Loucy (cell line): Measurements from ENCODE around the gene BBS5.

Experiments
- H2AFZ ChIP-seq: fragments of 200-600 bp; sonication (generic); 2 replicates; pipeline ENCODE4 v1.6.0; 2016; ENCODE audit warnings: antibody characterized with exemption, mild to moderate bottlenecking, low read length, moderate library complexity
- H3F3A ChIP-seq: fragments of 200-600 bp; 2 replicates; pipeline ENCODE4 v1.6.0; 2016; ENCODE audit warnings: antibody characterized with exemption, low read depth, mild to moderate bottlenecking
- H3K27me3 ChIP-seq: fragments of 200-600 bp; sonication (generic); 2 replicates; pipeline ENCODE4 v1.6.1; 2014; ENCODE audit warnings: low read length, mild to moderate bottlenecking; ENCODE audit not compliant: insufficient read depth, poor library complexity, severe bottlenecking
- H3K36me3 ChIP-seq: fragments of 200-600 bp; sonication (generic); 2 replicates; pipeline ENCODE4 v1.6.1; 2016; ENCODE audit warnings: low read length; ENCODE audit not compliant: insufficient read depth
- H3K4me1 ChIP-seq: fragments of 200-600 bp; sonication (generic); 2 replicates; pipeline ENCODE4 v1.5.1; 2014; ENCODE audit warnings: low read length, mild to moderate bottlenecking; ENCODE audit not compliant: insufficient read depth, poor library complexity, severe bottlenecking
- H3K4me2 ChIP-seq: fragments of 200-600 bp; sonication (generic); 2 replicates; pipeline ENCODE4 v1.6.0; 2014; ENCODE audit warnings: antibody characterized with exemption, low read length, low read depth, mild to moderate bottlenecking; ENCODE audit not compliant: poor library complexity, severe bottlenecking
- H3K4me3 ChIP-seq: fragments of 200-600 bp; sonication (generic); 2 replicates; pipeline ENCODE4 v1.5.1; 2014; ENCODE audit warnings: low read length, mild to moderate bottlenecking, mixed read lengths; ENCODE audit not compliant: poor library complexity, severe bottlenecking
- H3K79me2 ChIP-seq: fragments of 200-600 bp; sonication (generic); 2 replicates; pipeline ENCODE4 v1.6.1; 2014; ENCODE audit warnings: low read length; ENCODE audit not compliant: insufficient read depth
- H3K9ac ChIP-seq: fragments of 200-600 bp; sonication (generic); 2 replicates; pipeline ENCODE4 v1.6.0; 2014; ENCODE audit warnings: mild to moderate bottlenecking, low read depth, low read length, moderate library complexity; ENCODE audit not compliant: poor library complexity, severe bottlenecking
- H3K9me2 ChIP-seq: fragments of 200-600 bp; sonication (generic); replicated peaks from 2 replicates; pipeline ENCODE4 v1.6.1; 2016; ENCODE audit warnings: low read depth, low read length, mixed read lengths
- H3K9me3 ChIP-seq: fragments of 200-600 bp; sonication (generic); 2 replicates; pipeline ENCODE4 v1.6.1; 2014; ENCODE audit warnings: mild to moderate bottlenecking, antibody characterized with exemption, low read length, low read depth; ENCODE audit not compliant: insufficient read depth
- H4K20me1 ChIP-seq: fragments of 200-600 bp; sonication (generic); 2 replicates; pipeline ENCODE4 v1.6.0; 2014; ENCODE audit warnings: antibody characterized with exemption, low read length, mild to moderate bottlenecking; ENCODE audit not compliant: insufficient read depth, poor library complexity, severe bottlenecking
- CTCF ChIP-seq: fragments of 200-600 bp; sonication (generic); conservative IDR thresholded peaks from 2 replicates; pipeline ENCODE4 v1.5.1; 2014; ENCODE audit warnings: mild to moderate bottlenecking, antibody characterized with exemption, low read length
- EZH2phosphoT487 ChIP-seq: fragments of 200-600 bp; IDR thresholded peaks from 2 replicates; pipeline ENCODE4 v1.6.1; 2018; ENCODE audit warnings: antibody characterized with exemption, mild to moderate bottlenecking, moderate library complexity, borderline replicate concordance

Gene BBS5

DNA sequence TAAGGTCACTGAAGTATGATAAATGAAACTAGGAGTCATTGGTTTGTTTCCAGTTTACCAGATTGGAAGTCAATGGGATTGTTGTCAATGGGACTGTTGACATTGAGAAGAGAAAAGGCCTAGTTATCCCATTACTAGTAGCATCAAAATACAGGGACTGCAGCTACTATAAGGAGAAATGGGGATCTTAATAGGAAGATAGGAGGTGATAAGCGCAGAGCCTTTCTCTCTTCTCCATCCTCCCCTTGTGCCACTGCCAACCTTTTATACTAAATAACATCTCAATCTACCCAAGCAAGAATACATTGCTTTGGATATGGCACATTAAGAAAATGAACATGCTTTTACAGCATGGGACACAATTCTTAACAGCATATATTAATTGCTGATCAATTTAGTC lies 10.5 kb upstream of the BBS5 start:
- H3K36me3 ChIP-seq: no peaks in the 10 kb centered on the region
- no peaks in the 10 kb centered on the region for H3K4me1 ChIP-seq
- H2AFZ ChIP-seq: 0 out of 2 replicates have a peak overlapping the region, but pooled peaks have one; percentile 25
- no peak for TF ChIP-seq CTCF
- no peak for TF ChIP-seq EZH2phosphoT487
- H3K4me3 ChIP-seq: no peak overlapping the region
- peaks cover 6% of the 10 kb centered on the region; the same call in 1 of the 2 replicates for H3F3A ChIP-seq
- H3K9me3 ChIP-seq: no peaks in the 10 kb centered on the region
- no peak overlapping the region for H3K4me2 ChIP-seq
- H3K9me2 ChIP-seq: no peaks in the 10 kb centered on the region
- H3K9ac ChIP-seq: no peak overlapping the region
- H4K20me1 ChIP-seq: no peaks in the 10 kb centered on the region
- H3K27me3 ChIP-seq: no peaks in the 10 kb centered on the region
- no peaks in the 10 kb centered on the region for H3K79me2 ChIP-seq

DNA sequence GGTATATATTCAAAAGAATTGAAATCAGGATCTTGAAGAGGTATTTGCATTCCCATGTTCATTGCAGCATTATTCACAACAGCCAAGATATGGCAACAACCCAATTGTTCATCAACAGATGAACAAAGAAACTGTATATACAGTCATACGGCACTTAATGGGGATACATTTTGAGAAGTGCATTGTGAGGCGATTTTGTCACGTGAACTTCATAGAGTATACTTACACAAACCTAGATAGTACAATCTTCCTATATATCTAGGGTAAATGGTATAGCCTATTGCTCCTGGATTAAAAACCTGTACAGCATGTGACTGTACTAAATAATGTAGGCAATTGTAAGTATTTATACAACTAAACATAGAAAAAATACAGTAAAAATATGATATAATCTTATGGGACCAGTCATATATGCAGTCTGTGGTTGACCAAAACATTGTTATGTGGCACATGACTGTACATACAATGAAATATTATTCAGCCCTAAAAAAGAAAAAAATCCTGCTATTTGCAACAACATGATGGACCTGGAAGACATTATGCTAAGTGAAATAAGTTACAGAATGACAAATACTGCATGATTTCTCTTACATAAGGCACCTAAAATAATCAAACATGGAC lies 9.2 kb upstream of the BBS5 start:
- Histone ChIP-seq H3K79me2 (no peaks in the 10 kb centered on the region), H3K36me3 (no peaks in the 10 kb centered on the region), H3K9me2 (no peaks in the 10 kb centered on the region), H3F3A (no peaks in the 10 kb centered on the region), H4K20me1 (no peaks in the 10 kb centered on the region), H2AFZ (no peak overlapping the region), H3K4me2 (no peak overlapping the region), H3K4me1 (no peaks in the 10 kb centered on the region), H3K9ac (no peak overlapping the region), H3K9me3 (no peaks in the 10 kb centered on the region), H3K4me3 (no peak overlapping the region), H3K27me3 (no peaks in the 10 kb centered on the region)
- TF ChIP-seq CTCF (no peak), EZH2phosphoT487 (no peak)

- H3K9ac ChIP-seq: no peak overlapping the region
- H3F3A ChIP-seq: no peaks in the 10 kb centered on the region
- no peaks in the 10 kb centered on the region for H3K27me3 ChIP-seq
- no peaks in the 10 kb centered on the region for H3K79me2 ChIP-seq
- H3K9me3 ChIP-seq: no peaks in the 10 kb centered on the region
- H2AFZ ChIP-seq: no peak overlapping the region; the same call in 1 of the 2 replicates
- H3K36me3 ChIP-seq: no peaks in the 10 kb centered on the region
- no peaks in the 10 kb centered on the region for H4K20me1 ChIP-seq
- H3K4me3 ChIP-seq: no peak overlapping the region
- H3K4me1 ChIP-seq: no peaks in the 10 kb centered on the region
- no peaks in the 10 kb centered on the region for H3K9me2 ChIP-seq
- no peak for TF ChIP-seq EZH2phosphoT487
- TF ChIP-seq CTCF: no peak
- H3K4me2 ChIP-seq: no peak overlapping the region
These were observed 7.0 kb upstream of the BBS5 start for GRCh38 chr2:169472249-169472648.
